HG03139 (cell line): ENCODE data around the gene ASAP2.

Experiments
- ATAC-seq: cut with Tn5 transposase; IDR thresholded peaks from one replicate; pipeline ENCODE4 v1.9.1; 2021; ENCODE audit not compliant: unreplicated experiment

Gene ASAP2

DNA sequence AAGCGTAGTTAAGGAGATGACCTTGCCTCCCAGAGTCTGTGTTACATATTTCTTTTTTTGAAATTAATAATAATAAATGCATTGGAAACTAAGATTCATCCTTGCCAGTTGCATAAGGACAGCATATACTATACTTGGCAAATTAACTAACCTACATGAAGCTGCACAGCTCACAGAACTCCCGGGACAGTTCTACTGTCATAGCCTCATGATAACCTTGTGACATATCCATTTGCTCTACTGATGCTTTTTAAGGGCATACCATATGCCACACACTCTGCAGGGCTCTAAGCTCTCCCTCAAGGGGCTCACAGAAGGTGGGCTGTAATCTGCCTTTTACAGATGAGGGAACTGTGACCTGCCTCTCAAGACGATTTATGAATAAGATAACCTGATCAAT is 212.9 kb downstream of the ASAP2 start:
- ATAC-seq, result no peak

DNA sequence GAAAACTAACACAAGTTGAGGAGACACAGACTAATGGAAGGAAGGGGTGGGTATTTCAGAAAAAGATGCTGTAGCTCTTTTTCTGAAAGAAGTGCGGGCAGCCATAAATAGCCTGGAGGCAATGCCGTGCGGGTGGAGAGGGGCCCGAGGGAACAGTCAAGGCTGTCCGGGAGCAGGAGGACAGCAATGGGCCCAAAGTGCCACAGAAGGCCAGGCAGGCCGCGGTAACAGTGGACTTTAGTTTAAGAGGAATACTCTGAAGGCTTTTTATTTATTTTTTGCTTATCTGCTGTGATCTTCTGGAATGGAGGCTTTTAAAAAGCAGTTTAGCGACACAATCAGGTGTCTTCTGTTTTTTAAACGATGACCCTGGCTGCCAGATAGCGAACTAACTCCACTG is 213.9 kb downstream of the ASAP2 start:
- no peak for ATAC-seq

DNA sequence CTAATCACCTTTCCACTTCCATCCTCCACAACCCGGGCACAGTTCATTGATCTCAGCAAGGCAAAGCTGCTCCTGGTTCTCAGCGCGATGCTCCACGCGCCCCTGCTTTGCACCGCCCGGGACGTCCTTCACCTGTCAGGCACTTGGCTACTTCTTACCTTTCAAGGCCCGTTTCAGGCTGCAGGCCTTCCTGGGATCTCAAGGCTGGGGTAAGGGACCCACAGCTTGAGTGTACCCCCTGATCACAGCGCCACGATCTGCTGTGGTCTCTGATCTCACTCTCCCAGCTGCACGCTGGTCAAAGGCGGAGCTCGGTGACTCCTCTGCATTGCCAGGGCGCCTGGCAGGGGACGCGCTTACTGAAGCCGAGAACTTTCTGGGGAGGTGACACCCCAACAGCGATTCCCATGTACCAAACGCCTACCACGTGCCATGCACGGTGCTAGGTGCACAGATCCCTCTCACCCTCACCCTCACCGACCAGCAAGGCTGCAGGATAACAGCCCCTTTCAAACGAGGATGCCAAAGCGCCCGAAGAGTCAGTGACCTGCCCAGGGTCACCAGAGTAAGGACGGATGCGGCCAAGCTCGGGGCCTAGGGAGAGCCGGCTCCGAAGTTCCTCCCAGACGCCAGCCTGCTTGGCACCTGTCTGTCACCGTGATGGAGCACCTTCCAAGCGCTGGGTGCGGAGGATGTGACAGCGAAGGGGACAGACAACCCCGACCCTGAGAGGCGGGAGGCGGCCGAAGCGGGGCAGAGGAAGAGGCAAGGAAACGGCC is 215.9 kb downstream of the ASAP2 start:
- ATAC-seq, result peak; percentile 26

DNA sequence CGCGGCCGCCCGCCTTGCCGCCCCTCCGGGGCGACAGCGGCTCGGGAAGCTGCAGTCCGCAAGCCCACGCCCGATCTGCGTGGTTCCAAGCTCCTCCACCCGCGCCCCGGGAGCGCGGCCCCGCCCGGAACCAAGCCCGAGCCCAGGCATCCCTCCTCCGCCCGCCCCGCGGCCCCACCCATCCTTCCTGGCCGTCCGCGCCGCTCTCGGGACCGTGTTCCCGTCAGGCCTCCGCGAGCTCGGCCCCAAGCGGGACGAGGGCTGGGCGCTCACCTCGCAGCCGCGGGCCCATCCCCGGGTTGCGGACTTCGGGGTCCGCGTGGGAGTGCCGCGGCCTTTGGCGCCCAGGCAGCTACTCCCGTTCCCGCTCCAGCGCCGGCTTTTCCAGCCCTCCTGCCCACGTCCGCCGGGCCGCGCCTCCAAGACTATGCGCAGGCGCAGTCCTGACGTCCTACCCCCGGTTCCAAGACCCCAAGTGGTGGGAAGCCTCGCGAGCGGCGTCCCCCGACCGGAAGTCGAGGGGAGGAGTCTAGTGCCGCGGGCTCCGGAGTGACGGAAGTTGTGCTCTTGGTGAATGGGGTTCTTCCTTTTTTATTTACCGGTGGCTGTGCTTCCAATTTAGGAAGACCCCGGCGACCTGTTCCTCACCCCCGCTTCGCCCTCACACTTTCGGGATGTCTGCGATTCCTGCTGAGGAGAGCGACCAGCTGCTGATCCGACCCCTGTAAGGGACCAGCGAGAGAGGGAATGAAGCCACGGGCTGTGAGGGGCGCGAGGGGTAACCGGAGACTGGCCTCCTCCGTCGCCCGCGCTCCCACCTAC is 216.7 kb downstream of the ASAP2 start, which contains the start of the genes CPSF3 and ITGB1BP1:
TSS of gene CPSF3 (plus strand) at position 555 of the 822 bp plus-strand sequence. CDS start at position 675, 120 bp downstream.
TSS of gene ITGB1BP1 (minus strand) at position 429 of the 822 bp plus-strand sequence. CDS start 4,831 bp downstream, outside the sequence.
- peak; percentile 69 for ATAC-seq

DNA sequence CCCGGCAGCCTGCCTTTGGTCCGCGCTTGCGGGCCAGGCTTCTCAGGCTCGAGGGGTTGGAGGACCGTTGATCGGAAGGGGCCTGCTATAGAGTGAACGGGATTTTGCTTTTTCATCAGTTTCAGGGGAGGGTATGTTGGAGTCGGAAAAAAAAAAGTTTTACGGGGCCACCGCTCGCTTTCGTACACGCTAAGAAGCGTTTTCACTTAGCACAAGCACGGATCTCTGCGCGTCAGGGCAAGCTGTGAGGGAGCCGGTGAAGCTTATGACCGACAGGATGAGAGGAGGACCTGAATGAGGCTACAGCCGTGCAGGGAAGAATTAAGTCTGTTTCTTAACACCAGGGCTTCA is 217.3 kb downstream of the ASAP2 start:
- no peak for ATAC-seq

DNA sequence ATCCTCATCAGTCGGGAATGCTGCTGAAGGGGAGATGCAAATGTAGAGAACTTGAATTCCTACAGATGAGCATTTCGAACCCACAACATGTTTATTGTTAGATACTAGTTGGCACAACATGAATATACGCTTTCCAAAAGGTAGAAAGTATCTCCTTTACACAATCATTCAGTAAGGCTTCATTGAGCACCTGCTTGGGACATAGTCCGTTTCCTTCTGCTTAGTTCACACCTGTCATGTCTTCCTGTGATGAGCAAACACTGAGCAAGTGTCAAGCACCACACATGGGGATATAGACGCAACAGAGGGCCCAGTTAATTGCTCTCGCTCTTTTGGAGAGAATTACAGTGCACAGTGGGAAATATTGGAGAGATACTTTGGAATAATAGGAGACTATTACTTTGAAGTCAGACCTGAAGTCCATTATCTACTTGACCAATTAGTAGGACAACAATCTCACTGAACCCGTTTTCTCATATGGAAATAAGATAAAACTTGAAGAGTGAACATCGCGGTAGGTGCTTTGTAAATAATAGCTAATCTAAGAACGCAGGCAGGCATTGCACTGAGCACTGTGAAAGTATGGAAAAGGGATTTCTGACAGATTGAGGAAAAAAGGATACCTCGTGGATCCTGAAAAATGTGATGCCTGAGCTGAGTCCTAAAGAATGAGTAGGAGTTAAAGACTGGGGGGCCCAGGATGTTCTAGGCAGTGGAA is 218.0 kb downstream of the ASAP2 start:
- ATAC-seq, result no peak

DNA sequence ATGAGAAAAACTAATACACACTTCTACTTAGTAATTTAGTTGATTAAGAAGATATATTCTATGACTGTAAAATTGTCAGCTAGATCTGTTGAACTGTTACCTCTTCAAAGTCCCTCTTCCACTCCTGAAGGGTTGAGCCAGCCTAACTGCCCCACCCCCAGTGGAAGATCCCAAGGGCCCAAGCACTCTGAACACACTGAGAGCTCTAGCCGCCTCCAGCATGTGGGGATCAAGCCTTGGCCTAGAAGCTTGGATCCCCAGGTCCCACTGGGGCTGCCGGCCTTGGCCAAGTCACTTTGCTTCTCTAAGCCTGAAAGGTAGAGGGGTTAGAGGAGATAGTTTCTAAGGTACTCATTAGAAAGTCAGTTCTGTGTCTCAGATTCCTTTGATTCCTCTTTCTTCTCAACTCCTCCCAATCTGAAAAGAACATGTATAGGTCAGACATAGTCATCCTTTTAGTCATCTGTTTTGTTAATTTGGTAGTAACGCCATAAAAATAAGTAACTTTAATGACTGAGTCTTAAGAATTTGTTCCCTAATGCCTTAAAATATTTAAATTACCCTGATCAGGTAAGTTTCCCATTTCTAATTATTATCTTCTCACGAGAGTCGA is 222.5 kb downstream of the ASAP2 start:
- no peak for ATAC-seq

DNA sequence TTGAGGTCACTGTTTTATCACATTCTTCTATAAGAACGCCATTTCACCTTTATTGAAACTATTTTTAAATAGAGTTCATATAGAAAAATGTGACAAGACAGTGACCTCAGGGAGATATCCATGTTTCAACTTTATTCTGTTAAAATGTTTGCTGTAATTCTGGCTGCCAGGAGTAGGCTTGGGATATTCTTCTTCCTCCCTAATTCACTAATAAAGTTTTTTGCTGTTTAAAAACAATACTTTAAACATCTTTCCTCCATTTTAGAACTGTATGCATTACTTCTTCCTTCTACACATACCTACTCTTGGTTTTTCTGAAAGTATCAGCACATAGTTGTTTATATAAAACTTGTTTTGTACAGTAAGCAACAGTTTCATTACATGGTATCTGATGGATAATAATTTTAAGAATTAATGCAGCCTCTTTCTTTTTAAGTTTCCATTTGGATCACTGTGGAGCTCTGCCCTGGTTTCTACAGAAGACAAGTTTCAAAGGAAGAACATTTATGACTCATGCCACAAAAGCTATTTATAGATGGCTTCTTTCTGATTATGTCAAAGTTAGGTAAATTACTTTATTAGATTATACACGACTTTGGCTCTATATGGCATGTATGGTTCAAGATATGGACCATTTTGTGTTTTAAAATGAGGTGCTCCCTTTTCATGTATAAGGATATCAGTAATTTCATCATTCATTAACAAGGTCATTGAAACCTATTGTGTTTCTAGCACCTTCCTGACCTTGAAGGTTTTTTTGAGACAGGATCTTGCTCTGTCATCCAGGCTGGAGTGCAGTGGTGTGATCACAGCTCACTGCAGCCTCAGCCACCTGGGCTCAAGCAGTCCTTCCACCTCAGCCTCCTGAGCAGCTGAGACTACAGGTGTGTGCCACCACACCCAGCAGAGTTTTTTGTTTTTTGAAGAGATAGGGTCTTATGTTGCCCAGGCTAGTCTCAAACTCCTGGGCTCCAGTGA is 224.0 kb downstream of the ASAP2 start:
- ATAC-seq, result no peak

DNA sequence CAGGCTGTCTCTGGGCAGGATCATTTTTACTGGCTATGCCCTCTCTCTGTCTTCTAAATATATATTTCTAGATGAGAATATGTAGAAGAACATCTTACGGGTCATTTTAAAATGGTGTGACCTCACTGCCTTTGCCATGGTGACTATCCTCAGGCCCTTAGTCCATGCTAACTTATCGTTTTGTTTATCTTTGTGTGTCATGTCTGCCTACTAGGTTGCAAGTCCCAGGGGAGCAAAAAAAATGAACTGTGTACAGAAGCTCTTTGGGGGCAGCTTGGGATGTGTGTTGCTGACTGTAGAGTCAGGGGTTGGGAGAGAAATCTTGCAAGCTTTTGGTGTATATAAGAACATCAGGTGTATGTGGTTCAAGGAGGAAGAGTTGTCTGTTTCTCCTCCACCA is 227.9 kb downstream of the ASAP2 start:
- ATAC-seq, result no peak

DNA sequence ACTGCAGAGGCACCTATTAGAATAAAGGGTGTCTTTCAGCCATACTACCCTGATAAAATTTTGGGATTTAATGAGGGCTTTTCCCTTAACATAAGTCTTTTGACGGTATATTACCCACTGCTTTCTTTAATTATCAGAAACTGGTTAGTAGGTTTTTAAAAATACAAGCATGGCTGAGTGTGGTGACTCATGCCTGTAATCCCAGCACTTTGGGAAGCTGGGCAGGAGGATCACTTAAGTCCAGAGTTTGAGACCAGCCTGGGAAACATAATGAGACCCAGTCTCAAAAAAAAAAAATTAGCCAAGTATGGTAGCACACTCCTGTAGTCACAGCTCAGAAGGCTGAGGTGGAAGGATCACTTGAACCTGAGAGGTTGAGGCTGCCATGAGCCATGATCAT is 232.9 kb downstream of the ASAP2 start:
- ATAC-seq, result no peak

DNA sequence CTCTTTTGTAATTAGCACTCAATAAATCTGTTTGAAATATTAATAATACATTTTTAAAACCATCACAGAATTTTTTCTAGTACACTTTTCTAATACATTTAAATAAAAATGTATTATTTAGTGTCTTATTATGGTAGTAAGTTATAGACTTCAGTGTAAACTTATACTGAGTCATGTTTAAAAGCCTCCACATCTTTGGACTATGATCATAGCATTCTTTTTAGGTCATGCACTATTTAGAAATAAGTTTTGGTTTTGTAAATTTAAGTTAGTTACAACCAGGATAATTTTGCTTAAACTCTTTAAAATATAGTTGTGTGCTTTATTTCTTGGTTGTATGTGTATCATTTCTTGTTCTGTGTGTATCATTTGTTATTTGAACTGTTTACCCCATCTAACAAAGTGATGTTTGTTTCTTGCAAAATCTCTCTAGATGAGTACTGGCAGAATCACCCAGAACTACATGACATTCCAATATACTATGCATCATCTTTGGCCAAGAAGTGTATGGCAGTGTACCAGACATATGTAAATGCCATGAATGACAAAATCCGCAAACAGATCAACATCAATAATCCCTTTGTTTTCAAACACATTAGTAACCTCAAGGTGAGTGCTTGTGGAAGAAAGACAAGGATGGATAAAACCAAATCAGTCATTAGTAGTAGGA is 233.6 kb downstream of the ASAP2 start:
- no peak for ATAC-seq

DNA sequence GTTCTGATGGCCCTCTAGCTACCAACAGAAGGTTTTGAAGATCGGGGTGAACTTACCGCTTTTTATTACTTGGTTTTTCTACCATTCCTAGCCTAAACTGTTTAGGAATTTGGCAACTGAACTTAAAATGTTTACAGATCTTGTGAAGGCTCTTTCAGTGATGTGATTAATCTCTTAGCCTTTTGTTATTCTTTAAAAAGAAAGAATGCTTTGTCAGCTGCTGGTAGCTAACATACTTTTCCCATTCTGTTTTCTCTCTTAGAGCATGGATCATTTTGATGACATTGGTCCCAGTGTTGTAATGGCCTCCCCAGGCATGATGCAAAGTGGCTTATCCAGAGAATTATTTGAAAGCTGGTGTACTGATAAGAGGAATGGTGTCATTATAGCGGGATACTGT is 234.9 kb downstream of the ASAP2 start:
- no peak for ATAC-seq

DNA sequence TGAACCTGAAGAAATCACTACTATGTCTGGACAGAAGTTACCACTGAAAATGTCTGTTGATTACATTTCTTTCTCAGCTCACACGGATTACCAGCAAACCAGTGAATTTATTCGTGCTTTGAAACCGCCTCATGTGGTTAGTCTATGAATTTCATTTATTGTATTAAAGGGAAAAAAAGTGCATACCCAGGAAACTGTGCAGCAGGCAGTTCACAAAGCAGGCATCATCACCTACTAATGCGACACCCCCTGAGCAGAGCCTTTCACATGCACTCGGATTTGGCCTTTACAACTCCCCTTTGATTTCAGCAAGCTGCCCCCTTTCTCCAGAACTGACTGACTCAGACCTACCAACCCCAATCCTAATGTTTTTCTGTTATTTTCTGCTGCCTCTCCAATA is 236.9 kb downstream of the ASAP2 start:
- no peak for ATAC-seq

DNA sequence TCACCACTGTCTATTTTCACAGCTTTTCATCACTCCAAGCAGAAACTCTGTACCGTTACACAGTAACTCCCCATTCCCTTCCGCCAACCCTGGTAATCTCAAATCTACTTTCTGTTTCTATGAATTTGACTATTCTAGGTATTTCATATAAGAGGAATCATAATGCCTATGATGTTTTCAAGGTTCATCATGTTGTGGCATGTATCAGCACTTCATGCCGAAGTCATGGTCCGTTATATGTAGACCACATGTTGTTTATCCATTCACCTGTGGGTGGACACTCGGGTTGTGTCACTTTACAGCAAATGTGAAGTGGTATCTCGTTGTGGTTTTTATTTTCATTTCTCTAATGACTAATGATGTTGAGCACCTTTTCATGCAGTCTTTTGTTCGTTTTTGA is 238.5 kb downstream of the ASAP2 start:
- no peak for ATAC-seq

DNA sequence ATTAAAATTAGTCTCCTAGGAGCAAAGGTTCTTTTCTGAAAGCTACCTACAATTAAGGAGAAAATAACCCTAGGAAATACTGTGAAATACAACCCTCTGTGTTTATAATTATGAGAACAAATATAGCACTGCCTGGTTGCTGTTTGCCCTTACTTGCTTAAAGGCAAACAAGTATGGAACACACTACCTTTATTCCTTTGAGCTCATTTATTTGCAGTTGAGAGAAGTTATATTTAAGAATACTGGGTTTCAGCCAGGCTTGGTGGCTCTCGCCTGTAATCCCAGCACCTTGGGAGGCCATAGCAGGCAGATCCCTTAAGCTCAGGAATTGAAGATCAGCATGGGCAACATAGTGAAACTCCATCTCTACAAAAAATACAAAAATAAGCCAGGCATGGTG is 244.6 kb downstream of the ASAP2 start:
- ATAC-seq, result no peak
